ENCODE results near the gene TCTN2. TPM values are rescaled to one million over a fixed set of nuclear protein-coding genes. Genes with fewer than 3 reads are reported as not detected.

TCTN2 gene
- total RNA-seq, 2 experiments from 2014 or later = 4.7 to 7.8 TPM

DNA sequence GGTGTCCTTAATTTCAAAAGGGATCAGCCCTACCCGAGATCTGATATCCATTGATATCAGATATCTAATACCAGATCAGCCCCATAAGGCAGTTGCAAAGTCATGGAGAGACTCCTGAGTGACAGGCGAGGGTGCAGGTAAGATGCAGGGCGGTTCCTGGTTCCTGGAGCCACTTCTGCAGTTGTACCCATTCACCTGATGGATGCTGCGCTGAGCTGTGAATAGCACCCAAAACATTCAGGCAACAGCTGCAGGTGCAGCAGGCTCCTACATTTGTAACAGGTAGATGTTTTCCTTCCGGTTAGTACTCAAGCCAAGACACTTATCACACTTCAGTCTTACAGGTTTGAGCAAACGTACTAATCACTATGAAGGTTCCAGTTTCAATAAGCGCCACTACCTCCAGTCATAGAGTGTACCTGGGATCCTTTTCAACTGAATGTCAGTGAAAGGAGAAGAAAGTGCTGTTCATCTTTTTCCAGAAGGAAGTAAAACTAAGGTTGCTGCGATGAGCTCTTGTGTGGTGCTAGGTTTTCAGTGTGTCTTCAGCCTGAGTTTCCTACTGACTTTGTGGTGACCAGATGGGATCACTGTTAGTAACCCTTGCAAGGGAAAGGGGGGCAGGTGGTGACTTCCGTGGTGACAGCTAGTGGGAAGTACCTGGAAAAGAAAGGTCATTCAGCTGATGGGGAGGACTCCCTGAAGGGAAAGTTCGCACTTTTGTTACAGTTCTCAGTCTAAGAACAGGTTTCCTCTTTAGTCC is 43.1 kb downstream of the TCTN2 start:
- intact Hi-C loops (cut with micrococcal nuclease; ENCODE audit: unreplicated experiment) = loop anchor here (5.0 kb wide), 2 partner anchors 132 to 258 kb away; partner anchors contain the start of genes CCDC92, TMED2 and ZNF664
- H2AFZ ChIP-seq (ENCODE audit: low read length) = no peak overlapping the region
- peaks cover 25% of the 10 kb centered on the region for H3K4me1 ChIP-seq (ENCODE audit: insufficient read depth, low read length, poor library complexity, severe bottlenecking)
- H4K20me1 ChIP-seq (ENCODE audit: insufficient read depth, low read length) = peaks cover 24% of the 10 kb centered on the region
- peak overlapping the region; percentile 33 for H3K27ac ChIP-seq (ENCODE audit: low read depth, low read length, poor library complexity, severe bottlenecking)
- DNase-seq (ENCODE audit: low spot score) = peak; percentile 39
- no peak for TF ChIP-seq EZH2phosphoT487 (IDR thresholded peaks at IDR 0.05; ENCODE audit: borderline replicate concordance, low read depth, low read length)
- no peak for TF ChIP-seq CTCF (conservative IDR thresholded peaks at IDR 0.05; ENCODE audit: low read length)
- no TSS peak for BruUV-seq (replicated peaks)
- H3K9me3 ChIP-seq (ENCODE audit: low read length) = no peaks in the 10 kb centered on the region
- H3K36me3 ChIP-seq (ENCODE audit: insufficient read depth, low read length) = peaks cover 13% of the 10 kb centered on the region
- POLR2A ChIA-PET = interaction anchor here (0.6 to 1.3 kb wide), 5 partner anchors 13 to 1502 kb away, joined by 3 to 6 read pairs (median 3); partner anchors contain the start of genes MPHOSPH9 and MTRFR
- CTCF ChIA-PET (ENCODE audit: unreplicated experiment) = interaction anchor here (0.9 to 1.0 kb wide), 2 partner anchors 10 to 112 kb away, joined by 3 read pairs; no protein-coding TSS in a partner anchor
- H3K4me2 ChIP-seq (ENCODE audit: low read length) = peak overlapping the region; percentile 90
- H3K4me3 ChIP-seq (ENCODE audit: low read depth, low read length, poor library complexity, severe bottlenecking) = peak overlapping the region; percentile 87
- H3K79me2 ChIP-seq (ENCODE audit: insufficient read depth, low read depth, low read length) = peaks cover 41% of the 10 kb centered on the region
- H3K9me2 ChIP-seq (ENCODE audit: insufficient read depth, low read length) = no peaks in the 10 kb centered on the region

- peaks cover 24% of the 10 kb centered on the region for H4K20me1 ChIP-seq (ENCODE audit: insufficient read depth, low read length)
- no peaks in the 10 kb centered on the region for H3K9me2 ChIP-seq (ENCODE audit: insufficient read depth, low read length)
- no TSS peak for BruUV-seq (replicated peaks)
- ChIA-PET POLR2A (interaction anchor here (0.7 kb wide), 1 partner anchor 16 kb away, joined by 3 read pairs; no protein-coding TSS in a partner anchor), CTCF (ENCODE audit: unreplicated experiment) (interaction anchor here (0.6 kb wide), 1 partner anchor 10 kb away, joined by 7 read pairs; no protein-coding TSS in a partner anchor)
- no peak overlapping the region for H2AFZ ChIP-seq (ENCODE audit: low read length)
- H3K4me2 ChIP-seq (ENCODE audit: low read length) = peak overlapping the region; percentile 21
- H3K4me3 ChIP-seq (ENCODE audit: low read depth, low read length, poor library complexity, severe bottlenecking) = no peak overlapping the region
- H3K27ac ChIP-seq (ENCODE audit: low read depth, low read length, poor library complexity, severe bottlenecking) = no peak overlapping the region
- H3K79me2 ChIP-seq (ENCODE audit: insufficient read depth, low read depth, low read length) = peaks cover 41% of the 10 kb centered on the region
- no peak for DNase-seq (ENCODE audit: low spot score)
- no peaks in the 10 kb centered on the region for H3K9me3 ChIP-seq (ENCODE audit: low read length)
- intact Hi-C loops (cut with micrococcal nuclease; ENCODE audit: unreplicated experiment) = no loop called here
- H3K4me1 ChIP-seq (ENCODE audit: insufficient read depth, low read length, poor library complexity, severe bottlenecking) = peaks cover 25% of the 10 kb centered on the region
- TF ChIP-seq EZH2phosphoT487 (IDR thresholded peaks at IDR 0.05; ENCODE audit: borderline replicate concordance, low read depth, low read length) = no peak
- peaks cover 25% of the 10 kb centered on the region for H3K36me3 ChIP-seq (ENCODE audit: insufficient read depth, low read length)
Measured at GRCh38 chr12:123715195-123715594, 44.3 kb downstream of the TCTN2 start.

- H3K36me3 ChIP-seq (ENCODE audit: insufficient read depth, low read length) = peaks cover 47% of the 10 kb centered on the region
- no peak for DNase-seq (ENCODE audit: low spot score)
- no peak for TF ChIP-seq EZH2phosphoT487 (IDR thresholded peaks at IDR 0.05; ENCODE audit: borderline replicate concordance, low read depth, low read length)
- TF ChIP-seq CTCF (conservative IDR thresholded peaks at IDR 0.05; ENCODE audit: low read length) = no peak
- H3K79me2 ChIP-seq (ENCODE audit: insufficient read depth, low read depth, low read length) = peaks cover 41% of the 10 kb centered on the region
- H2AFZ ChIP-seq (ENCODE audit: low read length) = no peak overlapping the region
- BruUV-seq (replicated peaks) = no TSS peak
- H3K4me2 ChIP-seq (ENCODE audit: low read length) = no peak overlapping the region
- H3K27ac ChIP-seq (ENCODE audit: low read depth, low read length, poor library complexity, severe bottlenecking) = no peak overlapping the region
- POLR2A ChIA-PET = no interaction called here
- no peaks in the 10 kb centered on the region for H3K9me3 ChIP-seq (ENCODE audit: low read length)
- peaks cover 20% of the 10 kb centered on the region for H3K4me1 ChIP-seq (ENCODE audit: insufficient read depth, low read length, poor library complexity, severe bottlenecking)
- CTCF ChIA-PET (ENCODE audit: unreplicated experiment) = no interaction called here
- no peaks in the 10 kb centered on the region for H3K9me2 ChIP-seq (ENCODE audit: insufficient read depth, low read length)
- intact Hi-C loops (cut with micrococcal nuclease; ENCODE audit: unreplicated experiment) = no loop called here
- no peak overlapping the region for H3K4me3 ChIP-seq (ENCODE audit: low read depth, low read length, poor library complexity, severe bottlenecking)
- H4K20me1 ChIP-seq (ENCODE audit: insufficient read depth, low read length) = peaks cover 24% of the 10 kb centered on the region
Measured at GRCh38 chr12:123717350-123717749, 46.4 kb downstream of the TCTN2 start.
